Cardiac fibroblast (primary cell): ENCODE measurements around the gene TXNDC16.

Experiments
- DNase-seq, 2 donors: peaks; one replicate each; pipeline versions ENCODE4 v3.0.0 to v3.0.0-alpha.2; 2010; ENCODE audit warnings: low read depth in 2 of 2
- H3K4me3 ChIP-seq, 2 donors: replicated peaks in 1 of 2; 1 replicate in 1 of 2; 2 replicates in 1 of 2; pipeline ENCODE4 v1.5.1; 2011; ENCODE audit warnings: low read depth in 2 of 2, low read length in 2 of 2, mild to moderate bottlenecking in 2 of 2, moderate library complexity in 1 of 2
- TF ChIP-seq, protein P1 (sequence below): IDR thresholded peaks from one replicate; pipeline ENCODE4 v1.5.1; 2011; ENCODE audit warnings: low read depth, mild to moderate bottlenecking, low read length, inconsistent platforms

TXNDC16 gene

DNA sequence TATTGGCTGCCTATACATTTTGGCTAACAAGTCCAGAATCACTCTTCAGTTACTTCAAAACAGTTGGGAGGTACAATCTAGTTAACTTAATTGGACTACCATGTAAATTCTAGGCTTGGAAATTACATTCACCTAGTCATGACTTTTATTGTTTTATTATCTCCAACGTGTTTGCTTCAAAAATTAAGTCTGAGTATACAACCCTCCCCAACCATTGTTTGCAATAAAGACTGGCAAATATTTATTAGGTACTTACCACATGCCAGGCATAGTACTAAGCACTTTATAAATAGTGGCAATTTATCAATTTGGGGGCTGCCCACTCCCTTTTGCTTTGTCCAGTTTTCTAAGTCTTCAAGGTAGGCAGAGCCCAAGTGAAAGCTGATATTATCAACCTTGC, 30.3 kb downstream of the TXNDC16 start:
- TF ChIP-seq, protein P1, sequence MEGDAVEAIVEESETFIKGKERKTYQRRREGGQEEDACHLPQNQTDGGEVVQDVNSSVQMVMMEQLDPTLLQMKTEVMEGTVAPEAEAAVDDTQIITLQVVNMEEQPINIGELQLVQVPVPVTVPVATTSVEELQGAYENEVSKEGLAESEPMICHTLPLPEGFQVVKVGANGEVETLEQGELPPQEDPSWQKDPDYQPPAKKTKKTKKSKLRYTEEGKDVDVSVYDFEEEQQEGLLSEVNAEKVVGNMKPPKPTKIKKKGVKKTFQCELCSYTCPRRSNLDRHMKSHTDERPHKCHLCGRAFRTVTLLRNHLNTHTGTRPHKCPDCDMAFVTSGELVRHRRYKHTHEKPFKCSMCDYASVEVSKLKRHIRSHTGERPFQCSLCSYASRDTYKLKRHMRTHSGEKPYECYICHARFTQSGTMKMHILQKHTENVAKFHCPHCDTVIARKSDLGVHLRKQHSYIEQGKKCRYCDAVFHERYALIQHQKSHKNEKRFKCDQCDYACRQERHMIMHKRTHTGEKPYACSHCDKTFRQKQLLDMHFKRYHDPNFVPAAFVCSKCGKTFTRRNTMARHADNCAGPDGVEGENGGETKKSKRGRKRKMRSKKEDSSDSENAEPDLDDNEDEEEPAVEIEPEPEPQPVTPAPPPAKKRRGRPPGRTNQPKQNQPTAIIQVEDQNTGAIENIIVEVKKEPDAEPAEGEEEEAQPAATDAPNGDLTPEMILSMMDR = no peak
- no peak overlapping the region for H3K4me3 ChIP-seq
- DNase-seq = no peak

DNA sequence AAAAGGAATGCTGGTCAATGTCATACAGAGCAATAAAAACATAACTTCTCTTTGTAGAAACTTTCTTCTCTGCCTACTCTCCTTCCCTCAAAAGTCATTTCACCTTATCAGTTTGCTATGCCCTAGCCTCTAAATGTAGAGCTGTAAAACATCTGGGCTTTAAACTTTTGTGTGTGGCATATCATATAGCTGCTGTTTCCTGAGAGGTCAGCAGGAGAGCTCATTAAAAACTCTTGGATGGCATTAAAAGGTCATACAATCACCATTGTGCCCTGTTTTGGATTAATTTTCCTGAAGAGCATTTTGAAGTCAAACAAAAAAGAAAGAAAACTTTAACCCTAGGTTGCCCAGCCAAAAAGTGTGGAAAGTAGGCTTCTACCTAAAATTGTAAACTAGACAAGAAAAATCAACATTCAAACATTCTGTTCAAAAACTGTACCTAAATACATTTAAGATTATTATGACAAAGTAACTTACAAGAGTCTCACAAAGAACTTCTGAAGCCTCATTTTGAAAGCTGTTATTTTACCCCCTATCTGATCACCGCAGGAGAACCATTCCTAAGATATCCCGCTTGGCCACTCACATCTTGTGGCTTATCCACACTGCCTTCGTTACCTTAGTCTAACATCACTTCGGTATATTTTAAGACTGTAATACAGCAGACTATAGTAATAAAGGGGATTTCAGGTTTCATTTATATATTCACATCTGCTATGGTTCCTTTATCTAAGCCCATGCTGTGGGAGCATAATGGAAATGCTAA, 38.1 kb downstream of the TXNDC16 start:
- TF ChIP-seq, protein P1 = no peak
- no peak overlapping the region for H3K4me3 ChIP-seq
- DNase-seq = no peak

DNA sequence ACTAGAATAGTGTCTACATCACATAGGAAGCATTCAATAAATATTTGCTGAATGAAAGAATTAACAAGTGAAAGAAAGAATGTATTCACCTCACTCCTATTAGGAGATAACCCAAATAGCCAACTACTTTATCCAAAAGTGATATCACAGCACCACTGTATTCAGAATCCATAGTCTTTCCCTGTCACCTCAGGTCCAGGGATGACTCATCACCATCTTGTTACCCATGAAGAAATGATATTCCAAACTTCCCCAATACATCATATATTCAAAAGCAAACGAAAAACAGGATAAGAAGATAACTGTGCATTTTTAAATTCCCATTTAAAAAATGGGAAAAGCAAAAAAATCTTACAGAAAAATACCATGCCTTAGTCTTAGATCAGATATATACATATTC, 39.1 kb downstream of the TXNDC16 start:
- TF ChIP-seq, protein P1 = no peak
- DNase-seq = no peak
- no peak overlapping the region for H3K4me3 ChIP-seq

DNA sequence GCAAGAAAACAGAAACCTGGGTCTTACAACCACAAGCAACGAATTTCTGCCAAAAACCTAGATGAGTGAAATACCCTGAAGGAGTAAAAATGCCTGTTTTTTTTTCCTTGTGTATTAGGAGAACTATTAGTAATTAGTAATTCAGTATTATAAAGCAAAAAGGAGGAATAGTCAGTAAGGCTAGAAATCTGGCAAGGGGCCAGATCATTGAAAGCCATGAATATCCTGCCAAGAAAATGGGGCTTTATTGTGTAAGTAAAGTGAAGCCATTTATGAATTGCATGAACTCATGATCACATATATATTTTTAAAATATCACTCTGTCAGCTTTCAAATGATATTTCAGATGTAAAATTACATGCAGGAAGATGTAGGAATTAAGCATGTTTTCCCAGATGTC, 57.9 kb downstream of the TXNDC16 start:
- DNase-seq = peak; percentile 22 to 29
- H3K4me3 ChIP-seq = no peak overlapping the region
- TF ChIP-seq, protein P1 = no peak

DNA sequence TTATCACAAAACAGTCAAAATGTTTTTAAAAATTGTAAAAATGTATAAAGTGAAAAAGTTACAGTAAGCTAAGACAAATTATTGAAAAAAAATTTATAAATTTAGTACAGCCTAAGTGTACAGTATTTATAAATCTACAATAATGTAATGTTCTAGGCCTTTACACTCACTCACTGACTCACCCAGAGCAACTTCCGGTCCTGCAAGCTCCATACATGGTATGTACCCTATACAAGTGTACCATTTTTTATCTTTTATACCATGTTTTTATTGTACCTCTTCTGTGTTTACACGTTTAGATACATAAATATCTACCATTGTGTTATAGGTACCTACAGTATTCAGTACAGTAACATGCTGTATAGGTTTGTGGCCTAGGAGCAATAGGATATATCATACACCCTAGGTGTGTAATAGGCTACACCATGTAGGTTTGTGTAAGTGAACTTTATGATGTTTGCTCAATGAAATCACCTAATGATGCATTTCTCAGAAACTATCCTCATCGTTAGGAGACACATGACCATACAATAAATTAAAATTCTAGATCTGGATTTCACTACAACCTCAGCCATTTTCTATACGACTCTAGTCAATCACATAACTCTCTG, 66.8 kb downstream of the TXNDC16 start:
- peak in 1 of 2 donors; percentile 19 for DNase-seq
- H3K4me3 ChIP-seq = no peak overlapping the region
- TF ChIP-seq, protein P1 = no peak

DNA sequence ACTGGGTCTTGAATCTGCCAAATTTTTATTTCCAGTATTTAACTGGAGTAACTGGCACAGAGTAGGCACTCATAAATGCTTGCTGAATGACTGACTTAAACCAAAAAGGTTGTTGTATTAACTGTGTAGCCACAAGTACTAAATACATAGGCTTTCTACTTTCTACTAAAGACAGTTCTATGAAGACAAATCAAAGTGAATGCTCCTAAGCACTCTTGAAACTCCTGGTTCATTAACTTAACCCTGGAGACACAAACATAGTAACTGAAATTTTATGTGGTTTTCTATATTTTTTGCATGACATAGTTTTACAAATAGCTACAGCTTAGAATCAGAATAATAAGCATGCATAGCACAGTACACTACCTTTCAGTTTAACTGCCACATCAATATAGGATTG, 70.4 kb downstream of the TXNDC16 start:
- no peak overlapping the region for H3K4me3 ChIP-seq
- TF ChIP-seq, protein P1 = no peak
- DNase-seq = no peak
